Measurements from ENCODE around the gene LMNTD1.

The LMNTD1 gene

DNA sequence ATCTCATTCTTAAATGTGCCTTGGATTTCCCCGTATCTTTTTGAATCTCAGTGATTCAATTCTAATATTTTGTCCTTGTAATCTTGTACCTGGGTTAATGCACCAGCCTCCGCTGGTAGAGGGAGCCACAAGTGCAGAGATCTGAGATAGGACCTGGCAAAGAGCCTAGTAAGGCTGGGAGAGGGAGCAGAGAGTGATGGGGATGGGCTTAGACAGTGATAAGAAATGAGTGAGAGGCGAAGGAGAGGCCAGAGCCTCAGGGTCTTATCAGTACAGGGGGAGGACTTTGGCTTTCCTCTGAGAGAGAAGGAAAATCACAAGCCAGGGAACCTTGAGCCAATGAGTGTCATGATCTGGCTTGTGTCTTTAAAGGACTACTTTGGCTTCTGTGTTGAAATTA lies 30.5 kb upstream of the LMNTD1 start:
- TF ChIP-seq ARNTL (CRISPR knock-in tag; IDR thresholded peaks at IDR 0.05; ENCODE audit: borderline replicate concordance, low read depth) (no peak), ZNF8 (CRISPR knock-in tag; IDR thresholded peaks at IDR 0.05) (no peak), PPARA (CRISPR knock-in tag; IDR thresholded peaks at IDR 0.05; ENCODE audit: borderline replicate concordance) (no peak), ESRRG (CRISPR knock-in tag; IDR thresholded peaks at IDR 0.05) (no peak), ZNF70 (CRISPR knock-in tag; IDR thresholded peaks at IDR 0.05) (no peak), ZFP3 (CRISPR knock-in tag; IDR thresholded peaks at IDR 0.05) (no peak), ISL1 (CRISPR knock-in tag; IDR thresholded peaks at IDR 0.05) (0 out of 2 replicates have a peak, but pooled peaks have one; percentile 19), GLIS3 (CRISPR knock-in tag; IDR thresholded peaks at IDR 0.05) (no peak), TOX (CRISPR knock-in tag; IDR thresholded peaks at IDR 0.05; ENCODE audit: borderline replicate concordance) (no peak), CSDC2 (CRISPR knock-in tag; IDR thresholded peaks at IDR 0.05) (no peak), BACH2 (CRISPR knock-in tag; IDR thresholded peaks at IDR 0.05; ENCODE audit: borderline replicate concordance) (no peak), TCF4 (CRISPR knock-in tag; IDR thresholded peaks at IDR 0.05; ENCODE audit: borderline replicate concordance) (0 out of 2 replicates have a peak, but pooled peaks have one; percentile 18), SNAI2 (CRISPR knock-in tag; IDR thresholded peaks at IDR 0.05) (no peak)
- TF ChIP-seq, protein P1, sequence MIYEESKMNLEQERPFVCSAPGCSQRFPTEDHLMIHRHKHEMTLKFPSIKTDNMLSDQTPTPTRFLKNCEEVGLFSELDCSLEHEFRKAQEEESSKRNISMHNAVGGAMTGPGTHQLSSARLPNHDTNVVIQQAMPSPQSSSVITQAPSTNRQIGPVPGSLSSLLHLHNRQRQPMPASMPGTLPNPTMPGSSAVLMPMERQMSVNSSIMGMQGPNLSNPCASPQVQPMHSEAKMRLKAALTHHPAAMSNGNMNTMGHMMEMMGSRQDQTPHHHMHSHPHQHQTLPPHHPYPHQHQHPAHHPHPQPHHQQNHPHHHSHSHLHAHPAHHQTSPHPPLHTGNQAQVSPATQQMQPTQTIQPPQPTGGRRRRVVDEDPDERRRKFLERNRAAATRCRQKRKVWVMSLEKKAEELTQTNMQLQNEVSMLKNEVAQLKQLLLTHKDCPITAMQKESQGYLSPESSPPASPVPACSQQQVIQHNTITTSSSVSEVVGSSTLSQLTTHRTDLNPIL (CRISPR knock-in tag; IDR thresholded peaks at IDR 0.05; ENCODE audit: low read depth), result no peak
- TF ChIP-seq, protein P2, sequence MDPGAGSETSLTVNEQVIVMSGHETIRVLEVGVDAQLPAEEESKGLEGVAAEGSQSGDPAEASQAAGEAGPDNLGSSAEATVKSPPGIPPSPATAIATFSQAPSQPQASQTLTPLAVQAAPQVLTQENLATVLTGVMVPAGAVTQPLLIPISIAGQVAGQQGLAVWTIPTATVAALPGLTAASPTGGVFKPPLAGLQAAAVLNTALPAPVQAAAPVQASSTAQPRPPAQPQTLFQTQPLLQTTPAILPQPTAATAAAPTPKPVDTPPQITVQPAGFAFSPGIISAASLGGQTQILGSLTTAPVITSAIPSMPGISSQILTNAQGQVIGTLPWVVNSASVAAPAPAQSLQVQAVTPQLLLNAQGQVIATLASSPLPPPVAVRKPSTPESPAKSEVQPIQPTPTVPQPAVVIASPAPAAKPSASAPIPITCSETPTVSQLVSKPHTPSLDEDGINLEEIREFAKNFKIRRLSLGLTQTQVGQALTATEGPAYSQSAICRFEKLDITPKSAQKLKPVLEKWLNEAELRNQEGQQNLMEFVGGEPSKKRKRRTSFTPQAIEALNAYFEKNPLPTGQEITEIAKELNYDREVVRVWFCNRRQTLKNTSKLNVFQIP (CRISPR knock-in tag; IDR thresholded peaks at IDR 0.05; ENCODE audit: borderline replicate concordance, low read depth), result no peak
- TF ChIP-seq, protein P3, sequence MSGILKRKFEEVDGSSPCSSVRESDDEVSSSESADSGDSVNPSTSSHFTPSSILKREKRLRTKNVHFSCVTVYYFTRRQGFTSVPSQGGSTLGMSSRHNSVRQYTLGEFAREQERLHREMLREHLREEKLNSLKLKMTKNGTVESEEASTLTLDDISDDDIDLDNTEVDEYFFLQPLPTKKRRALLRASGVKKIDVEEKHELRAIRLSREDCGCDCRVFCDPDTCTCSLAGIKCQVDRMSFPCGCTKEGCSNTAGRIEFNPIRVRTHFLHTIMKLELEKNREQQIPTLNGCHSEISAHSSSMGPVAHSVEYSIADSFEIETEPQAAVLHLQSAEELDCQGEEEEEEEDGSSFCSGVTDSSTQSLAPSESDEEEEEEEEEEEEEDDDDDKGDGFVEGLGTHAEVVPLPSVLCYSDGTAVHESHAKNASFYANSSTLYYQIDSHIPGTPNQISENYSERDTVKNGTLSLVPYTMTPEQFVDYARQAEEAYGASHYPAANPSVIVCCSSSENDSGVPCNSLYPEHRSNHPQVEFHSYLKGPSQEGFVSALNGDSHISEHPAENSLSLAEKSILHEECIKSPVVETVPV (CRISPR knock-in tag; IDR thresholded peaks at IDR 0.05), result no peak
- TF ChIP-seq, protein P4, sequence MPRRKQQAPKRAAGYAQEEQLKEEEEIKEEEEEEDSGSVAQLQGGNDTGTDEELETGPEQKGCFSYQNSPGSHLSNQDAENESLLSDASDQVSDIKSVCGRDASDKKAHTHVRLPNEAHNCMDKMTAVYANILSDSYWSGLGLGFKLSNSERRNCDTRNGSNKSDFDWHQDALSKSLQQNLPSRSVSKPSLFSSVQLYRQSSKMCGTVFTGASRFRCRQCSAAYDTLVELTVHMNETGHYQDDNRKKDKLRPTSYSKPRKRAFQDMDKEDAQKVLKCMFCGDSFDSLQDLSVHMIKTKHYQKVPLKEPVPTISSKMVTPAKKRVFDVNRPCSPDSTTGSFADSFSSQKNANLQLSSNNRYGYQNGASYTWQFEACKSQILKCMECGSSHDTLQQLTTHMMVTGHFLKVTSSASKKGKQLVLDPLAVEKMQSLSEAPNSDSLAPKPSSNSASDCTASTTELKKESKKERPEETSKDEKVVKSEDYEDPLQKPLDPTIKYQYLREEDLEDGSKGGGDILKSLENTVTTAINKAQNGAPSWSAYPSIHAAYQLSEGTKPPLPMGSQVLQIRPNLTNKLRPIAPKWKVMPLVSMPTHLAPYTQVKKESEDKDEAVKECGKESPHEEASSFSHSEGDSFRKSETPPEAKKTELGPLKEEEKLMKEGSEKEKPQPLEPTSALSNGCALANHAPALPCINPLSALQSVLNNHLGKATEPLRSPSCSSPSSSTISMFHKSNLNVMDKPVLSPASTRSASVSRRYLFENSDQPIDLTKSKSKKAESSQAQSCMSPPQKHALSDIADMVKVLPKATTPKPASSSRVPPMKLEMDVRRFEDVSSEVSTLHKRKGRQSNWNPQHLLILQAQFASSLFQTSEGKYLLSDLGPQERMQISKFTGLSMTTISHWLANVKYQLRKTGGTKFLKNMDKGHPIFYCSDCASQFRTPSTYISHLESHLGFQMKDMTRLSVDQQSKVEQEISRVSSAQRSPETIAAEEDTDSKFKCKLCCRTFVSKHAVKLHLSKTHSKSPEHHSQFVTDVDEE (CRISPR knock-in tag; IDR thresholded peaks at IDR 0.05), result peak; percentile 72; the same call in 1 of the 2 replicates
- peak; percentile 67; the same call in 2 of the 3 replicates for ATAC-seq

DNA sequence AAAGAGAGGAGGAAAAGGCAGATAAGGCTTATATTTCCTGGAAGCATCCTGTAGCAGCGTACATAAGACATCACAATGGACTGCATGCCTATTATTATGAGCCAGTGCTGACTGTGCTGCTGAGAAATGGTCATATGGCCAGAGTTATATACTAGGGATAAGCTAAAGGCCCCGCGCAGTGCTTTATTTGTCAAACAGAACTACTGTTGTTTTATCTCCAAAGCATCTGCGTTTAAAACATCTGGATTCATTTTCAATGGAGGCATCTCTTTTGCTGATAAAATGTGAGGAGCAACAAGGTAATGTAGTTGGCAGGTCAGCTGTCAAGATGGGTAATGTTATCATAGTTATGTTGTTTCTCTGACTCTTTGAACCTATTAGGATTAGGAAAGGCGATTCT lies 28.0 kb upstream of the LMNTD1 start:
- no peak for ATAC-seq
- TF ChIP-seq TOX (CRISPR knock-in tag; IDR thresholded peaks at IDR 0.05; ENCODE audit: borderline replicate concordance) (no peak), TCF4 (CRISPR knock-in tag; IDR thresholded peaks at IDR 0.05; ENCODE audit: borderline replicate concordance) (peak; percentile 52; the same call in 1 of the 2 replicates), ZNF70 (CRISPR knock-in tag; IDR thresholded peaks at IDR 0.05) (peak; percentile 63; the same call in 1 of the 2 replicates), ISL1 (CRISPR knock-in tag; IDR thresholded peaks at IDR 0.05) (no peak)

DNA sequence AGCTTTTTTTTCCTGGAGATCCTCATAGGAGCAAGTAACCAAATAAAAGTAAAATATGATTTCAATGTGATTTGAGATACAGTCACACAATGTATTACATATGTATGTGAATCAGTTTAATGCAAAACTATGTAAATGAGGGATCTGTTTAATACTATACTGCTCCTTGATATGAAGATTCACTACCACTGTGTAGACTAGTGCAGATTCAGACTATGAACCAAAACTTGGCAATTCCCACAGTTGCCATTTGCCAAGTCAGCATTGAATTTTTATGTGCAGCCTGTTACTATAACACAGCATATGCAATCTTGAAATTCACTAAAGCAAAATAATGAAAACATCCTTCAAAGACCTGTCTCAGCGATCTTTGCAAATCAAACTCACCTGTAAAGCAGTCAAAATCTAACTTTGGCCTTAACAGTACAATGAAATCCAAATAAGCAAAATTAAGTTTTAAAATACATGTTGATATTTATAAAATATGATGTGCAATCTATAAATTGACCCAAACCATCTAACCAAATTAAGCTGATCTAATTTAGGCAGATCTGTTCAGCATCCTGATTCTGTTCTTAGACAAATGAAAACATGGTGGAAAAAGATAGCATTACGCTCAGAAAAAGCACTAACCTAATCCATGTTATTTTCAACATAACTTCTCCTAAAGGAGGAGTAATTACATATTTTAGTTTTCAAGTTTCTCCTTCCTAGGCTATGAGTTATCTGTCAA lies 25.5 kb upstream of the LMNTD1 start:
- peak; percentile 49; the same call in 2 of the 3 replicates for ATAC-seq
- TF ChIP-seq CSDC2 (CRISPR knock-in tag; IDR thresholded peaks at IDR 0.05) (no peak), PPARA (CRISPR knock-in tag; IDR thresholded peaks at IDR 0.05; ENCODE audit: borderline replicate concordance) (no peak), ESRRG (CRISPR knock-in tag; IDR thresholded peaks at IDR 0.05) (no peak), ZFP3 (CRISPR knock-in tag; IDR thresholded peaks at IDR 0.05) (no peak), SNAI2 (CRISPR knock-in tag; IDR thresholded peaks at IDR 0.05) (no peak), TOX (CRISPR knock-in tag; IDR thresholded peaks at IDR 0.05; ENCODE audit: borderline replicate concordance) (no peak), TCF4 (CRISPR knock-in tag; IDR thresholded peaks at IDR 0.05; ENCODE audit: borderline replicate concordance) (peak; percentile 89), ZNF565 (CRISPR knock-in tag; conservative IDR thresholded peaks at IDR 0.05; ENCODE audit: low read depth) (no peak), RARB (CRISPR knock-in tag; IDR thresholded peaks at IDR 0.05) (no peak)
- TF ChIP-seq, protein P2 (CRISPR knock-in tag; IDR thresholded peaks at IDR 0.05; ENCODE audit: borderline replicate concordance, low read depth), result no peak
- TF ChIP-seq, protein P4 (CRISPR knock-in tag; IDR thresholded peaks at IDR 0.05), result peak; percentile 77; the same call in 1 of the 2 replicates
- TF ChIP-seq, protein P3 (CRISPR knock-in tag; IDR thresholded peaks at IDR 0.05), result no peak
- TF ChIP-seq, protein P1 (CRISPR knock-in tag; IDR thresholded peaks at IDR 0.05; ENCODE audit: low read depth), result 0 out of 2 replicates have a peak, but pooled peaks have one; percentile 34
